EH (cell line): ENCODE measurements around the gene ELMO1.

Experiments used
- DNase-seq: peaks from one replicate; pipeline ENCODE4 v3.0.0-alpha.2; 2015; ENCODE audit warnings: low read depth

The ELMO1 gene

GRCh38 chr7:36871863-36872262 lies 576.8 kb downstream of the ELMO1 start:
- peak; percentile 5 for DNase-seq

GRCh38 chr7:36871355-36871738 lies 577.3 kb downstream of the ELMO1 start:
- DNase-seq = no peak

- no peak for DNase-seq
Observed at GRCh38 chr7:36870625-36871354, 577.9 kb downstream of the ELMO1 start.

GRCh38 chr7:36868727-36869411 lies 579.8 kb downstream of the ELMO1 start:
- no peak for DNase-seq

GRCh38 chr7:36865019-36865418 lies 583.6 kb downstream of the ELMO1 start:
- DNase-seq = no peak

GRCh38 chr7:36863901-36864701 lies 584.6 kb downstream of the ELMO1 start:
- DNase-seq = no peak

- DNase-seq = no peak
Observed at GRCh38 chr7:36862771-36863261, 585.8 kb downstream of the ELMO1 start.

- DNase-seq = no peak
Observed at GRCh38 chr7:36861656-36862055, 587.0 kb downstream of the ELMO1 start.

GRCh38 chr7:36860681-36861080 lies 588.0 kb downstream of the ELMO1 start:
- DNase-seq = no peak

- DNase-seq = no peak
Observed at GRCh38 chr7:36855330-36855729, 593.3 kb downstream of the ELMO1 start.

GRCh38 chr7:36854652-36855051 lies 594.0 kb downstream of the ELMO1 start:
- no peak for DNase-seq

GRCh38 chr7:36852931-36853330 lies 595.7 kb downstream of the ELMO1 start:
- DNase-seq = no peak

- DNase-seq = no peak
Observed at GRCh38 chr7:36852017-36852416, 596.6 kb downstream of the ELMO1 start.

GRCh38 chr7:36851382-36851781 lies 597.3 kb downstream of the ELMO1 start:
- no peak for DNase-seq

GRCh38 chr7:36847946-36848345 lies 600.7 kb downstream of the ELMO1 start:
- DNase-seq = no peak

GRCh38 chr7:36844374-36844773 lies 604.3 kb downstream of the ELMO1 start:
- DNase-seq = no peak

- DNase-seq = no peak
Observed at GRCh38 chr7:36840904-36841303, 607.8 kb downstream of the ELMO1 start.

GRCh38 chr7:36838616-36839225 lies 609.9 kb downstream of the ELMO1 start:
- no peak for DNase-seq

- DNase-seq = no peak
Observed at GRCh38 chr7:36831049-36831448, 617.6 kb downstream of the ELMO1 start.

- DNase-seq = no peak
Observed at GRCh38 chr7:36827726-36828703, 620.6 kb downstream of the ELMO1 start.

GRCh38 chr7:36825501-36825900 lies 623.2 kb downstream of the ELMO1 start:
- no peak for DNase-seq
